H1 (cell line): Measurements from ENCODE around the gene CNOT6.

Experiments
- EZH2 ChIP-seq: fragments of 200-600 bp; sonication (generic); IDR thresholded peaks from 2 replicates; pipeline ENCODE4 v1.7.1; 2012; ENCODE audit warnings: low read depth, mild to moderate bottlenecking, moderate library complexity, low read length, inconsistent platforms; ENCODE audit not compliant: severe bottlenecking
- POLR2A ChIP-seq, 2 experiments: IDR thresholded peaks; 1 replicate in 1 of 2; 2 replicates in 1 of 2; pipeline ENCODE4 v1.6.1; 2011; ENCODE audit warnings: low read depth in 2 of 2, low read length in 2 of 2, mild to moderate bottlenecking in 2 of 2; ENCODE audit errors: control extremely low read depth in 1 of 2
- TF ChIP-seq, protein P1 (sequence below), 3 experiments: IDR thresholded peaks; 1 replicate in 2 of 3; 2 replicates in 1 of 3; pipeline versions ENCODE4 v1.5.1 to v1.6.1; 2011; ENCODE audit warnings: low read length in 3 of 3, mild to moderate bottlenecking in 3 of 3, inconsistent platforms in 2 of 3, low read depth in 1 of 3, moderate library complexity in 1 of 3; ENCODE audit not compliant: insufficient read depth in 1 of 3; ENCODE audit errors: control extremely low read depth in 1 of 3

DNA sequence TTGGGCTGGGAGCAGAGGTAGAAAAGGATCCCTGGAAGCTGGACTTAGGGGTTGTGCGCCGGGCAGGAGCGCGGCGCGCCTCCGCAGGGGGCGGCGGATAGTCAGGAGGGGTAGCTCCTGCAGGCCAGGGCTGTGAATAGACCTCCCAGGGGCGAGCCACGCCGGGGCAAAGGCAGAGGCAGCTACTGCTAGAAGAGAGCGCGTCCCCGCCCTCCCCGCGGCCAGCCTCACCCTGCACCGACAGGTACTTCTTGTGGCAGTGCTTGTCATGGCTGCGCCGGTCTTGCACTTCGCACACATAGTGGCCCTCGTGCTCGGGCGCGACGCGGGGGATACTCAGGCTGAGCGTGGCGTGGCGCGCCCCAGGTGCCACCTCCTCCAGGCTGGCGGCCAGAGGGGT lies 127.1 kb downstream of the CNOT6 start:
- TF ChIP-seq, protein P1, sequence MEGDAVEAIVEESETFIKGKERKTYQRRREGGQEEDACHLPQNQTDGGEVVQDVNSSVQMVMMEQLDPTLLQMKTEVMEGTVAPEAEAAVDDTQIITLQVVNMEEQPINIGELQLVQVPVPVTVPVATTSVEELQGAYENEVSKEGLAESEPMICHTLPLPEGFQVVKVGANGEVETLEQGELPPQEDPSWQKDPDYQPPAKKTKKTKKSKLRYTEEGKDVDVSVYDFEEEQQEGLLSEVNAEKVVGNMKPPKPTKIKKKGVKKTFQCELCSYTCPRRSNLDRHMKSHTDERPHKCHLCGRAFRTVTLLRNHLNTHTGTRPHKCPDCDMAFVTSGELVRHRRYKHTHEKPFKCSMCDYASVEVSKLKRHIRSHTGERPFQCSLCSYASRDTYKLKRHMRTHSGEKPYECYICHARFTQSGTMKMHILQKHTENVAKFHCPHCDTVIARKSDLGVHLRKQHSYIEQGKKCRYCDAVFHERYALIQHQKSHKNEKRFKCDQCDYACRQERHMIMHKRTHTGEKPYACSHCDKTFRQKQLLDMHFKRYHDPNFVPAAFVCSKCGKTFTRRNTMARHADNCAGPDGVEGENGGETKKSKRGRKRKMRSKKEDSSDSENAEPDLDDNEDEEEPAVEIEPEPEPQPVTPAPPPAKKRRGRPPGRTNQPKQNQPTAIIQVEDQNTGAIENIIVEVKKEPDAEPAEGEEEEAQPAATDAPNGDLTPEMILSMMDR (IDR thresholded peaks at IDR 0.05; ENCODE audit: control extremely low read depth in 1 of 3, insufficient read depth in 1 of 3, low read depth in 1 of 3, low read length in 3 of 3): no peak
- TF ChIP-seq POLR2A (IDR thresholded peaks at IDR 0.05; ENCODE audit: control extremely low read depth in 1 of 2, low read depth in 2 of 2, low read length in 2 of 2) (no peak), EZH2 (no peak)
